ENCODE measurements around the gene NEGR1.

- TF ChIP-seq CTCF (IDR thresholded peaks at IDR 0.05): no peak
- TF ChIP-seq POLR2A (IDR thresholded peaks at IDR 0.05): no peak
Measured at GRCh38 chr1:71948561-71948960, 333.8 kb downstream of the NEGR1 start.

Data from transverse colon (tissue), 3 donors.